Esophagus squamous epithelium (tissue), 4 donors: Measurements from ENCODE around the gene TMEM60.

Experiments
- CTCF ChIP-seq, 6 experiments: fragments of 450-650 bp in 4 of 6; fragments of 200-600 bp in 2 of 6; sonication (generic) in 2 of 6; IDR thresholded peaks; one replicate each; pipeline ENCODE4 v1.5.1; 2016 to 2019; ENCODE audit warnings: antibody characterized with exemption in 6 of 6, mild to moderate bottlenecking in 4 of 6, moderate library complexity in 4 of 6
- POLR2A ChIP-seq, 4 donors: fragments of 450-650 bp; IDR thresholded peaks; one replicate each; pipeline ENCODE4 v1.6.1; 2017; ENCODE audit warnings: antibody characterized with exemption in 4 of 4, mild to moderate bottlenecking in 4 of 4, moderate library complexity in 3 of 4

DNA sequence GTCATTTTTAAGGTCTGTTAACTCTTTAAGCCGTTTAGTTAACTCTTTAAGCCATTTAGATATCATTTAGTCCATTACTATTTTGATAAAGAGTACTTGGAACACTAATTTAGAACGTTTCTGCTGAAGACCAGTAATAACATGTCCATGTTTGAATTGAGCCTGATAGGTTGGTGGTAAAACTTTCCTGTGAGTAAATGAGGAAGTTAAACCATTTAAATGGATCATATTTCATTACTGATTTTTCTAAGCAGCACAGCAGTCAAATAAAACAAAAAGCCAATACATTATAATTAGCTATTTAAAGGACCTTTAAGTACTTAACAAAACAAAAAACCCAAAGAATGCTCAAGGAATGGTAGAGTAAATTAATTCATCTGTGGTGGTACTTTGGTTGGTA is 29.8 kb upstream of the TMEM60 start:
- TF ChIP-seq CTCF (IDR thresholded peaks at IDR 0.05) (no peak), POLR2A (IDR thresholded peaks at IDR 0.05) (no peak)
